Activated CD8-positive, alpha-beta T cell treated with anti-CD3 and anti-CD28 coated beads for 36 hours (primary cell): Measurements from ENCODE around the gene CCDC172. TPM values are rescaled to one million over a fixed set of nuclear protein-coding genes. Genes with fewer than 3 reads are reported as not detected.

ENCODE experiments used
- ATAC-seq: fragments of 200-7000 bp; cut with Tn5 transposase; one replicate; pipeline ENCODE4 v1.10.0; 2021; ENCODE audit warnings: mild to moderate bottlenecking, moderate library complexity
- CTCF ChIA-PET: fragments of 350-600 bp; sonication (Branson Sonifier 250); formaldehyde crosslinking; loops from one replicate; lab custom pipeline; 2021; ENCODE audit warnings: antibody characterized with exemption; lab: Charles Lee
- POLR2A ChIA-PET: fragments of 350-600 bp; sonication (Branson Sonifier 250); formaldehyde crosslinking; loops from one replicate; lab custom pipeline; 2021; ENCODE audit warnings: antibody characterized with exemption; lab: Charles Lee
- DNase-seq: peaks from one replicate; pipeline ENCODE4 v3.0.0-alpha.2; 2020
- H3K27ac Mint-ChIP-seq: one replicate; pipeline ENCODE4 v1.8.0; 2021; ENCODE audit warnings: mild to moderate bottlenecking, mixed read lengths
- H3K27me3 Mint-ChIP-seq: one replicate; pipeline ENCODE4 v1.8.0; 2021; ENCODE audit warnings: mixed read lengths
- H3K36me3 Mint-ChIP-seq: one replicate; pipeline ENCODE4 v1.8.0; 2021; ENCODE audit warnings: low read depth, mixed read lengths
- H3K4me1 Mint-ChIP-seq: one replicate; pipeline ENCODE4 v1.8.0; 2021; ENCODE audit warnings: low read depth, mixed read lengths
- H3K4me3 Mint-ChIP-seq: one replicate; pipeline ENCODE4 v1.8.0; 2021; ENCODE audit warnings: mild to moderate bottlenecking, moderate library complexity, mixed read lengths
- H3K9me3 Mint-ChIP-seq: one replicate; pipeline ENCODE4 v1.8.0; 2021; ENCODE audit warnings: mixed read lengths
- CTCF ChIP-seq: fragments of 200-600 bp; IDR thresholded peaks from one replicate; pipeline ENCODE4 v1.8.0; 2022; ENCODE audit warnings: antibody characterized with exemption, mild to moderate bottlenecking
- intact Hi-C: fragments of 100-400 bp; cut with micrococcal nuclease; formaldehyde crosslinking; loops from one replicate; pipeline ENCODE4 v1.10.0; 2022
- total RNA-seq, 2 experiments: library from RNA; stranded (reverse); gene quantifications; one replicate each; pipeline ENCODE4 v1.2.3, GENCODE V29; 2021

Gene CCDC172
- total RNA-seq, 2 experiments from 2014 or later: not detected

DNA sequence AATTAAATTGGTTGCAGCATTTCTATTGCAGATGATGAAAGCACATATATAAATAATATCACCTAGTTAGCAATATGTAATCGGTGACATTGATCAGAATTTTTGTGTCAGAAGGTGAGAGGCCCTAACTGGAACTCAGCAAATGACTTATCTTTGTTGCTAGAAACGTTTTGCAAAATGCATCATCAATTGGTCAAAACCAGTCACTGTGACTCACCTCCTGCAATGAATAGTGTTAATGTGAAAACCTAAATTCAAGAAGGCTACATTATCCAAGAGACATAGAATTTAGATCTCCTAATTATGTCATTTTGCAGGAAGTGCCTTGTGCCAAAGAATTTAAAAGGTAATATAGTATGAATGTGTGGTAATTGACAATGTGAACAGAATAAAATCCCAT, 93.6 kb downstream of the CCDC172 start:
- ATAC-seq: no peak
- POLR2A ChIA-PET: no interaction called here

DNA sequence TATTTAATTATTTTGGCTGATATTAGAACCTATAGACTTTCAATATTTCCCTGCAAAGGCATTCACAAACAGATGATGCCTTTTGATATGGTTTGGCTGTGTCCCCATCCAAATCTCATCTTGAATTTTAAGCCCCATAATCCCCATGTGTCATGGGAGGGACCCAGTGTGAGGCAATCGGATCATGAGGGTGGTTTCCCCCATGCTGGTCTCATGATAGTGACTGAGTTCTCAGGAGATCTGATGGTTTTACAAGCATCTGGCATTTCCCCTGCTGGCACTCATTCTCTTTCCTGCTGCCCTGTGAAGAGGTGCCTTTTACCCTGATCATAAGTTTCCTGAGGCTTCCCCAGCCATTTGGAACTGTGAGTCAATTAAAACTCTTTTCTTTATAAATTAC, 94.1 kb downstream of the CCDC172 start:
- no peaks in the 10 kb centered on the region for H3K9me3 Mint-ChIP-seq

More for the DNA sequence above, 93.6 kb downstream of the CCDC172 start:
- no peaks in the 10 kb centered on the region for H3K27me3 Mint-ChIP-seq
- intact Hi-C loops: no loop called here
- no peaks in the 10 kb centered on the region for H3K36me3 Mint-ChIP-seq
- no peaks in the 10 kb centered on the region for H3K4me1 Mint-ChIP-seq
- DNase-seq: no peak
- no peak overlapping the region for H3K27ac Mint-ChIP-seq
- CTCF ChIA-PET: no interaction called here
- H3K4me3 Mint-ChIP-seq: no peak overlapping the region
- H3K9me3 Mint-ChIP-seq: no peaks in the 10 kb centered on the region
- no peak for TF ChIP-seq CTCF

DNA sequence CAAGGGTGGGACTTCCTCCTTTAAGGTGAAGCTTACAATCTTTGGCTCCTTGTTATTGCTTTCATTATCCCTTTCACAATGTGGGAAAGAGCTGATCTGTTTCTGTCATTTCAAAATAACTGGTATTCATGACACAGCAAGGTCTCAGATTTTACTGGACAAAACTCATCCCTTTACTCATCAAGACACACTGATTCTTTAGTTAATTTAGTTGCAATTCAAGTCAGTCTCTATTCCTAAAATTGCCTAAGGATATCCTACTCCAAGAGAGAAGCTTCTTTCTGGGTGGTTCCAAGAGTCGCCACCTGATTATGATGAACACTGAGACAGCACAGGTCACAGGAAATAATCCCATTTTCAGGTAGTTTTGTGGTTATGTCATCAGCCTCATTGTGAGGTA, 97.6 kb downstream of the CCDC172 start:
- no peak for ATAC-seq
- no peaks in the 10 kb centered on the region for H3K4me1 Mint-ChIP-seq
- H3K27ac Mint-ChIP-seq: no peak overlapping the region
- H3K27me3 Mint-ChIP-seq: peaks cover 3% of the 10 kb centered on the region
- TF ChIP-seq CTCF: no peak
- no peaks in the 10 kb centered on the region for H3K36me3 Mint-ChIP-seq
- ChIA-PET CTCF (no interaction called here), POLR2A (no interaction called here)
- no peaks in the 10 kb centered on the region for H3K9me3 Mint-ChIP-seq
- H3K4me3 Mint-ChIP-seq: no peak overlapping the region
- intact Hi-C loops: no loop called here
- DNase-seq: no peak

More for the DNA sequence above, 94.1 kb downstream of the CCDC172 start:
- no peaks in the 10 kb centered on the region for H3K4me1 Mint-ChIP-seq
- intact Hi-C loops: no loop called here
- ATAC-seq (no peak), DNase-seq (no peak)
- ChIA-PET POLR2A (no interaction called here), CTCF (no interaction called here)
- no peaks in the 10 kb centered on the region for H3K27me3 Mint-ChIP-seq
- H3K27ac Mint-ChIP-seq: no peak overlapping the region
- H3K36me3 Mint-ChIP-seq: no peaks in the 10 kb centered on the region
- H3K4me3 Mint-ChIP-seq: no peak overlapping the region
- TF ChIP-seq CTCF: no peak

- no peaks in the 10 kb centered on the region for H3K36me3 Mint-ChIP-seq
- CTCF ChIA-PET: no interaction called here
- H3K4me1 Mint-ChIP-seq: no peaks in the 10 kb centered on the region
- intact Hi-C loops: no loop called here
- DNase-seq (no peak), ATAC-seq (no peak)
- POLR2A ChIA-PET: no interaction called here
- H3K27me3 Mint-ChIP-seq: peaks cover 3% of the 10 kb centered on the region
- H3K9me3 Mint-ChIP-seq: no peaks in the 10 kb centered on the region
- no peak for TF ChIP-seq CTCF
- no peak within 1 kb of the TSS for H3K27ac Mint-ChIP-seq
- H3K4me3 Mint-ChIP-seq: no peak within 1 kb of the TSS
Measured at GRCh38 chr10:116427671-116428070, 103.4 kb downstream of the CCDC172 start, which contains the start of gene PNLIPRP3. Gene PNLIPRP3, plus strand, starts transcription at chr10:116427847. Its CDS starts 166 bp downstream, at chr10:116428013.

DNA sequence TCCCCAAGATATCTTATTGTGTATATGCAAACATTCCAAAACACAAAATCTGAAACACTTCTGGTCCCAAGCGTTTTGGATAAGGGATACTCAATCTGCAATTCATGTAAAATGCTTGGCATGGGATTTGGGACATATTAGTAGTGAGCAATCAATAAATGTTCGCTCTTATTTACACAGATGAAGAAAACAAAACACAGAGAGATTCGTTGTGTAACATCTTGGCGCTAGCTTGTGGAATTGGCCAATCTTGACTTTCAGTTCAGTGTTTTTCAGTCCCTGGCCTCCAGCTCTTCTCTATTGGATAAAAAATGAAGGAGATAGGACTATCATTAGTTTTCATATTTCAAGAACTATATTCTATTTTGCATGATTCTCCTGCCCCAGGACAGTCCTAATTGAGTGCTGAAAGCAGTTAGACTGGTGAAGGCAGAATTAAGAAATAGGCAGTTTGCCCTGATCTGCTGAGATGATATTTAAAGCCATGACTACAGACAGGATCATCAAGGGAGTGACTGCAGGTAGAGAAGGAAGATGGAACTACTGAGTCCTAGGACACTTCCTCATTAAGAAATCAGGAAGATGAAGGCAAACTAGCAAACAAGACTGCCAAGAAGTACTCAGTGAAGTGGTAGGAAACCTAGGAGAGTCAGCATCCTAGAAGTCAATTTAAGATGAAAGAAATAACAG, 105.2 kb downstream of the CCDC172 start:
- CTCF ChIA-PET: no interaction called here
- Mint-ChIP-seq H3K27ac (no peak overlapping the region), H3K9me3 (no peaks in the 10 kb centered on the region), H3K27me3 (peaks cover 3% of the 10 kb centered on the region), H3K4me3 (no peak overlapping the region), H3K36me3 (no peaks in the 10 kb centered on the region), H3K4me1 (no peaks in the 10 kb centered on the region)
- POLR2A ChIA-PET: no interaction called here
- intact Hi-C loops: no loop called here
- DNase-seq (no peak), ATAC-seq (no peak)
- no peak for TF ChIP-seq CTCF

Other genes starting within 250 kb of the CCDC172 start
- gene GFRA1, start 51.2 kb upstream of the CCDC172 start, total RNA-seq: not detected
- not detected for gene PNLIPRP3, start 103.4 kb downstream of the CCDC172 start, total RNA-seq
- not detected for gene PNLIP, start 221.5 kb downstream of the CCDC172 start, total RNA-seq